ENCODE results near the gene BCAR3. TPM values are rescaled to one million over a fixed set of nuclear protein-coding genes. Genes with fewer than 3 reads are reported as not detected.
A peak's percentile ranks its signal among the peaks of the same experiment; 100 is the strongest.

The BCAR3 gene
- total RNA-seq, 1 donor from 2014 or later: 41.0 TPM

DNA sequence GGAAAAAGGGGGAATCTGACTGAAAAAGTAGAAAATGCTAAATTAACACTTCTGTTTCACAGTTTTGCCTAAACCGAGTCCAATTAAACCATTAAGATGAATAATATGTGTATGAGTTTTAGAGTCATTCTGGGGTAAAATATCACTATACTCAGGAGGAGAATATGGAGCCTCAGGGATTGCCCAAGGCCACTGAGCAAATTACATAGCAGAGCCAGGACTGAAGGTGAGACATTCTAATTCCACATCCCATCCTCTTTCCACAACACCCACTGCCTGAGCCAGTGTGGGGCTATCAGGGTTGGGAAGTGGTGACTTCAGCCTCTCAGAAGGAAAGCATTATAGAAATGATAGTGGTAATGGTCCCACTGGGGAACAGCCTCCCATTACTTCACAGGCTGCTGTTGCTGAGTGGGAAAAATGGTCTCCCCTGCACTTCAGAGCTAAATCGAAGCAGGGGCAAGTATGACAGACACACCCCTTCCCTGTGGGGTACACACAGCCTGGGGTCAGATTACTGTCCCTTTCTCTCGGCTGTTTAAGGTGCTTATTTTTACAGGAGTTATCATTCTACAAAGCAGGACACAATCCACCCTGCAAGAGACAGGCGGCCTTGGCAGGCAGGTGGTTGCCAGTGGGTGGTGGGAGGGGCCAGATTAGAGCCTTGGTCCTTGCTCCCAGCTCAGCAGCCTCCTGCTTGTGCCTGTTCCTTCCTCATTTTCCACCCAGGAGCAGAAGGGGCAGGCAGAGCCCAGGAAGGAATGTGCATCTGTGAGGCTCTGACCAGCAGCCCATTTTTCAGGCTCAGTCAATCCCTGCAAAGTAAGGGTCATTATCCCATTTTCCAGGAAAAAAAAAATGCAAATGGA lies 9.5 kb upstream of the BCAR3 start:
- Histone ChIP-seq H3K27me3 (no peaks in the 10 kb centered on the region), H3K36me3 (no peaks in the 10 kb centered on the region), H3K9me3 (no peaks in the 10 kb centered on the region), H3K4me3 (no peak overlapping the region), H3K27ac (no peak overlapping the region), H3K4me1 (peaks cover 5 to 29% of the 10 kb centered on the region in 2 donors)
- intact Hi-C loops (cut with DNase I): loop anchor here (5.0 to 10.0 kb wide), 3 partner anchors 121 to 506 kb away; partner anchors contain the start of genes CCDC18, DR1 and TMED5
- peak in 1 of 2 donors; percentile 51 for DNase-seq (ENCODE audit: low spot score in 2 of 2)
- TF ChIP-seq, protein P1, sequence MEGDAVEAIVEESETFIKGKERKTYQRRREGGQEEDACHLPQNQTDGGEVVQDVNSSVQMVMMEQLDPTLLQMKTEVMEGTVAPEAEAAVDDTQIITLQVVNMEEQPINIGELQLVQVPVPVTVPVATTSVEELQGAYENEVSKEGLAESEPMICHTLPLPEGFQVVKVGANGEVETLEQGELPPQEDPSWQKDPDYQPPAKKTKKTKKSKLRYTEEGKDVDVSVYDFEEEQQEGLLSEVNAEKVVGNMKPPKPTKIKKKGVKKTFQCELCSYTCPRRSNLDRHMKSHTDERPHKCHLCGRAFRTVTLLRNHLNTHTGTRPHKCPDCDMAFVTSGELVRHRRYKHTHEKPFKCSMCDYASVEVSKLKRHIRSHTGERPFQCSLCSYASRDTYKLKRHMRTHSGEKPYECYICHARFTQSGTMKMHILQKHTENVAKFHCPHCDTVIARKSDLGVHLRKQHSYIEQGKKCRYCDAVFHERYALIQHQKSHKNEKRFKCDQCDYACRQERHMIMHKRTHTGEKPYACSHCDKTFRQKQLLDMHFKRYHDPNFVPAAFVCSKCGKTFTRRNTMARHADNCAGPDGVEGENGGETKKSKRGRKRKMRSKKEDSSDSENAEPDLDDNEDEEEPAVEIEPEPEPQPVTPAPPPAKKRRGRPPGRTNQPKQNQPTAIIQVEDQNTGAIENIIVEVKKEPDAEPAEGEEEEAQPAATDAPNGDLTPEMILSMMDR (IDR thresholded peaks at IDR 0.05): no peak

DNA sequence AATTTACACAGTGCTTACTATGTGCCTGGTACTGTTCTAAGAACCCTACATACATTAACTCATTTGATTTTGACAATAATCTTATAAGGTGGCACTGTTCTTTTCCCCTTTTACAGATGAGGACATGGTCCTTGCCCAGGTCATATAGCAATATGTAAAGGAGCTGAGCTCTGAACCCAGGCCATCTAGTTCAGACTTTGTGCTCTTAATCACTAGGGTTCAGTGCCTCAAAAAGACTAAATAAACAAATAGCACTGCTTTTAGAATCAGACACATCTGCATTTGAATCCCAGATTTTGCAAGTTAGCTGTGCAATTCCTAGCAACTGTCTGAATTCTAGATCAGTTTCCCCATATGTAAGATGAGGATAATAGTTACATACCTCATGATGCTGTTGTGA lies 8.7 kb upstream of the BCAR3 start:
- H3K27ac ChIP-seq: no peak overlapping the region
- no peak overlapping the region for H3K4me3 ChIP-seq
- H3K9me3 ChIP-seq: no peaks in the 10 kb centered on the region
- intact Hi-C loops (cut with DNase I): loop anchor here (5.0 to 10.0 kb wide), 3 partner anchors 122 to 506 kb away; partner anchors contain the start of genes CCDC18, DR1 and TMED5
- DNase-seq (ENCODE audit: low spot score in 2 of 2): peak in 1 of 2 donors; percentile 16
- H3K27me3 ChIP-seq: no peaks in the 10 kb centered on the region
- no peaks in the 10 kb centered on the region for H3K36me3 ChIP-seq
- peaks cover 5 to 29% of the 10 kb centered on the region in 2 donors for H3K4me1 ChIP-seq
- TF ChIP-seq, protein P1 (IDR thresholded peaks at IDR 0.05): no peak

DNA sequence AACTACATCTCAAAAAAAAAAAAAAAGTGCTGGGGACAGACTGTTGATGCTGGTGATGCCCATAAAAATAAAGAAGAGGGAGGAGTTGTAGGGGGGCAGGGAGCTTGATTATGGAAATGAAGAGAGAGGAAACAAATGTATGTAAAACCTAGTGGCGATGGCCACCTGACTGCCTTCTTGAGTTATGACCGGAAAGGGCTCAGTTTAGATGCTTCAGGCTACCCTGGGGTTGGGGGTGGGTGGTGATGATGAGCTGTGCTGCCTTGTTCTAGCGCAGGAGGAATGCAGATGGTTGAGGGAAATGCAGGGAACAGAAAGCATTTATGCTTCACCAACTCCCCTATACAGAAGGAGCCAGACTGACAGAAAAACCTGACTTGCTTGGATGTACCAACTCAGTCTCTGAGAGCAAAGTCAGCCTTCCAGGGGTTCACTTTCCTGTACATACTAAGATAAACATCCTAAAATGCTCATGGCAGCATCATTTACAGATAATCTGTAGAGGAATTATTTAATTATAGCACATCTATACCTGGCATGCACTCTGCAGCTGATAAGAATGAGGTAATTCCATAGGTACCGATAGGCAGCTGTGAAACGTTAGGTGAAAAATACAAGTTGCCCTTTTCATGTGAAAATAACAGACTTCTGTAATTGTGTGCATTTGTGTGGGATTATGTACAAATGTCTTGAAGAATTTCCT lies 8.0 kb upstream of the BCAR3 start:
- intact Hi-C loops (cut with DNase I): loop anchor here (5.0 to 10.0 kb wide), 3 partner anchors 123 to 505 kb away; partner anchors contain the start of genes CCDC18, DR1 and TMED5
- Histone ChIP-seq H3K27me3 (no peaks in the 10 kb centered on the region), H3K27ac (no peak overlapping the region), H3K36me3 (no peaks in the 10 kb centered on the region), H3K4me3 (no peak overlapping the region), H3K4me1 (peaks cover 5 to 26% of the 10 kb centered on the region in 2 donors), H3K9me3 (no peaks in the 10 kb centered on the region)
- TF ChIP-seq, protein P1 (IDR thresholded peaks at IDR 0.05): no peak
- DNase-seq (ENCODE audit: low spot score in 2 of 2): peak in 1 of 2 donors; percentile 11

DNA sequence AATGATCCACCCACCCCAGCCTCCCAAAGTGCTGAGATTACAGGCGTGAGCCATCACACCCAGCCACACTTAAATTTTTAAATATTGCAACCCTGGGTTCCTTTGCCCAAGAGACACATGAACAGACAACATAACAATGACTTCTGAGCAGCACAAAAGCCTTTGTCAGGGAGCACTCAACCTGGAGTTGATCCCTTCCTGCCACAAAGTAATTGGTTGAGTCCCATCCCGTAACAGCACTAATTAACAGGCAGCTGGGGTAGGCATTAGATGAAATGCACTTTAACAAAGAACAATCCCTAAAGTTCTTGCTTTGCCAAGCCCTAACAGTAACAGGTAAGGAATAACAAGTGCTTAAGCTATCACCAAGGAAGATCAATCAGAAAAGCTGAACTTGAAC lies 5.9 kb upstream of the BCAR3 start:
- intact Hi-C loops (cut with DNase I): no loop called here
- H3K27ac ChIP-seq: no peak overlapping the region
- TF ChIP-seq, protein P1 (IDR thresholded peaks at IDR 0.05): no peak
- H3K27me3 ChIP-seq: no peaks in the 10 kb centered on the region
- H3K4me1 ChIP-seq: peaks cover 0 to 9% of the 10 kb centered on the region in 2 donors
- no peak overlapping the region for H3K4me3 ChIP-seq
- no peak for DNase-seq (ENCODE audit: low spot score in 2 of 2)
- no peaks in the 10 kb centered on the region for H3K9me3 ChIP-seq
- H3K36me3 ChIP-seq: no peaks in the 10 kb centered on the region

DNA sequence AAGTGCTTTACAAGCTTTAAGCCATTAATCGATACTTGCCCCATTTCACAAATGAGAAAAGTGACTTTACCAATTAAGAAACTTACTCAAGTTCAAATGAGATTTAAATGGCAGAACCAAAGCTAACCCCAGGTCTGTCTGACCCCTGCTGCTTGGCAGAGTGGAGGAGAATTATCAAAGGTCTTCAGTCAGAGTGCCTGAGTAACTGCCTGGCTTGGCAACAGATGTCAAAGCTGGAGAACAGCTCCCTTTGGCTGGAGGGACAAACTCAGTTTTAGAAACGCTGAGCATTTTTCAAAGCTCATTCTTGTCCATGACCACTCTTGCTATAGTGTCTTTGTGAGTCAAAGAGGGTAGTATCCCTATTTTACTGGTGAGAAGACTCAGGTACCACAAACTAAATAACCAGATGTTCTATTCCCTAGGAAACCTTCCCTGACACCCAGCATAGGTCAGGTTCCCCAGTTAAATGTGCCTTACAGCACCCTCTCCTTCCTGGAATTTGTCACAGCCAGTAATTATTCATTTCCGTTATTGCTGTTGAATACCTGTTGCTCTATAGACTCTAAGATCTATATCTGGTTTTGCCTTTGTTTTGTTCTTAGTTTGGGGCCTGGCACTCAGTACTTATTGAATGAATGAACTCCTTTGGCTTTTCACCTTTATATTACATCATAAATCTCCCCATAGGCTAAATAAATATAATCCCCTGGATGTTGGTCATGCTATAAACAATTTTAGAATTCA lies 5.0 kb upstream of the BCAR3 start:
- DNase-seq (ENCODE audit: low spot score in 2 of 2): no peak
- TF ChIP-seq, protein P1 (IDR thresholded peaks at IDR 0.05): no peak
- Histone ChIP-seq H3K27me3 (no peaks in the 10 kb centered on the region), H3K36me3 (no peaks in the 10 kb centered on the region), H3K27ac (no peak overlapping the region), H3K4me3 (no peak overlapping the region), H3K9me3 (no peaks in the 10 kb centered on the region), H3K4me1 (peaks cover 0 to 4% of the 10 kb centered on the region in 2 donors)
- intact Hi-C loops (cut with DNase I): no loop called here
